D341Med (cell line): ENCODE results near the gene IFITM2.

ENCODE experiments used
- DNase-seq: peaks from one replicate; pipeline ENCODE4 v3.0.0; 2012; ENCODE audit warnings: low spot score

IFITM2 gene

DNA sequence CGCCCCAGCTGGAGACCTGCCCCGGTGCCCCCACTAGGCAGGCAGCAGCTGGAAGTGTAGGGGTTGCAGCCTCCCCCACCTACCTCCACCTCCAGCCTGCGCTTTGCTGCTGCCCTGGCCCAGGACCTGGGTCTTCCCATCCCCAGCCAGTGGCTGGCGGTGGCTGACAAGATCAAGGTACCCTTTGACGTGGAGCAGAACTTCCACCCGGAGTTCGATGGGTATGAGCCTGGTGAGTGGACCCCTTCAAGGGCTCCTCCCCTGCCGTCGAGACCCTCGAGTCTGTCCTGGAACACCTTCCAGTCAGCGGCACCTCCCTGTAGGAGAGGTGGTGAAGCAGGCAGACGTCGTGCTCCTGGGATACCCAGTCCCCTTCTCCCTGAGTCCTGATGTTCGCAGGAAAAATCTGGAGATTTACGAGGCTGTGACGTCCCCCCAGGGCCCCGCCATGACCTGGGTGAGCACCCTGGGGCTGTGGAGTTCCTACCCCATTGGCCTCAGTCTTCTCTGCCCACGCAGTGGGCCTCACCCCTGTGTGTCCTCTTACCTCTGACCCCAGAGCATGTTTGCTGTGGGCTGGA lies 14.3 kb upstream of the IFITM2 start:
- peak; percentile 22 for DNase-seq

DNA sequence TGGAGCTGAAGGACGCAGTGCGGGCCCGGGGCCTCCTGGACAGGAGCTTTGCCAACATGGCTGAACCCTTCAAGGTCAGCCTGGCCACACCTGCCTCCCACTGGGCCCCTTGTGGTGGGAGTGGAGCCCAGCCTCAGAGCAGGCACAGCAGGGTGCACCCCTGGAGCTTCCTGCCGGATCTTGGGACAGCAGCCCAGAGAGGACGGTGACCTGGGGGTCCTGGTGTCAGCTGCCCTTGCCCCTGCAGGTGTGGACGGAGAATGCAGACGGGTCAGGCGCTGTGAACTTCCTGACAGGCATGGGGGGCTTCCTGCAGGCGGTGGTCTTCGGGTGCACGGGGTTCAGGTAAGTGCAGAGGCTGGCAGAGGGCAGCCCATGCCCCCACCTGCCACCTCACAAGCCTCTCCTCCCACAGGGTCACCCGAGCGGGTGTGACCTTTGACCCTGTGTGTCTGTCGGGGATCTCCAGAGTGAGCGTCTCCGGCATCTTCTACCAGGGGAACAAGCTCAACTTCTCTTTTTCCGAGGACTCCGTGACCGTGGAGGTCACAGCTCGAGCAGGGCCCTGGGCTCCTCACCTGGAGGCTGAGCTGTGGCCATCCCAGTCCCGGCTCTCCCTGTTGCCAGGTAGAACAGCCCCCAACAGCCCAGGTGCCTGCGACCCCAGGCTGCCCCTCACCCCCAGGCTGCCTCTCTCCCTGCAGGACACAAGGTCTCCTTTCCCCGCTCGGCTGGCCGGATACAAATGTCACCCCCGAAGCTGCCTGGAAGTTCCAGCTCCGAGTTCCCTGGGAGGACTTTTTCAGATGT lies 13.6 kb upstream of the IFITM2 start:
- DNase-seq = peak; percentile 24

DNA sequence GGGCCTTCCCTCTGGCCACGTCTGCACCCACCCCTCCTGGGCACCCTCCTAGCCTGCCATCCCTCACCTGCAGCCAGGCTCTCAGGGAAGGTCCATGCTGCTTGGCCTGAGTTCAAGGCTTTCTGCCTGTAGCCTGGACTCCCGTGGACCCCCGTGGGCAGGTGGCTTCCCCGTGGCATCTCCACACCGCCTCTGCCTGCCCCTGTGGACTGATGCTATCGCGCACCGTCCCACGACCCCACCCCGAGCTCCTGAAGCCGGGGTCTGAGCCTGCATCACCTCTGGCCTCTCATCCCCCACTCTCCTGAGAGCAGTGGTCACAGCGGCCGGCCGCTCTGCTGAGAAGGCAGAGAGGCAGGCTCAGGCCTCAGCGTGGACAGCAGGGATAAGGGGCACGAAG lies 12.8 kb upstream of the IFITM2 start:
- DNase-seq = peak; percentile 14

DNA sequence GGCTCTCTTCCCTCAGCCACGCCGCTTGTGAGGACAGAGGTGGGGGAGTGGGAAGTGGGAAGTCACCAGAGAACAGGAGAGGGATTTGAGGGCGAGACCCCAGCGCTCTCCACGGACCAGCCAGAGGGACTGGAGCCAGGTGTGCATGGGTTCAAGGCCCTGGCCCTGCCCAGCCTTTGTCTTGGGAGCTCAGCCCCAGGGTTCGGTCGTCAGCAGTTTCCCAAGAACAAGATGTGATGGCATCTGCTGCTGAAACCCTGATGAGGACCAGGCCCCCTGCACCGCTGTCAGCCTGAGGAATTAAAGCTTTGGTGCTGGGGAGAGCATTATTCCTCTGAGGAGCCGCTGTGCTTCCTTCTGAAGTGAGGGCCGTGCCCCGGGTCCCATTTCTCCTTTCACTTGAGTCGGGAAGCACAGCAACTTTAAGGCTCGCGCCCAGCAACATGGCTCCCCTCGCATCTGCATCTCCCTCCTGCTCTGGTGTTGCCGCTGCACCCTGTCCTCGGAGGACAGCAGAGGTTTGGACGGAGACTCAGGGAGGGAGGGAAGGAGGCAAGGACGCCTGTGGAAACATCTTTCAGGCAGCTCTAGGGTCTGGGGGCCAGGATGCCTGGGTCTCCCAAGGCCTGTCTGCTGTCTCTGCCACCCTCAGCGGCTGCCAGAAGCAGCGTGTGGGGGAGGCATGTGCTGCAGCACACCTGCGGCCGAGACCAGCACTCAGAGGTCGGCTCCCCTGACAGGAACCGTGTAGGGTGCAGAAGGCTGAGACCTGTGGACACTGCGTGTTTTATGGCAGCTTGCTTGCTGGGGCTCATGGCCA lies 12.1 kb upstream of the IFITM2 start:
- no peak for DNase-seq

DNA sequence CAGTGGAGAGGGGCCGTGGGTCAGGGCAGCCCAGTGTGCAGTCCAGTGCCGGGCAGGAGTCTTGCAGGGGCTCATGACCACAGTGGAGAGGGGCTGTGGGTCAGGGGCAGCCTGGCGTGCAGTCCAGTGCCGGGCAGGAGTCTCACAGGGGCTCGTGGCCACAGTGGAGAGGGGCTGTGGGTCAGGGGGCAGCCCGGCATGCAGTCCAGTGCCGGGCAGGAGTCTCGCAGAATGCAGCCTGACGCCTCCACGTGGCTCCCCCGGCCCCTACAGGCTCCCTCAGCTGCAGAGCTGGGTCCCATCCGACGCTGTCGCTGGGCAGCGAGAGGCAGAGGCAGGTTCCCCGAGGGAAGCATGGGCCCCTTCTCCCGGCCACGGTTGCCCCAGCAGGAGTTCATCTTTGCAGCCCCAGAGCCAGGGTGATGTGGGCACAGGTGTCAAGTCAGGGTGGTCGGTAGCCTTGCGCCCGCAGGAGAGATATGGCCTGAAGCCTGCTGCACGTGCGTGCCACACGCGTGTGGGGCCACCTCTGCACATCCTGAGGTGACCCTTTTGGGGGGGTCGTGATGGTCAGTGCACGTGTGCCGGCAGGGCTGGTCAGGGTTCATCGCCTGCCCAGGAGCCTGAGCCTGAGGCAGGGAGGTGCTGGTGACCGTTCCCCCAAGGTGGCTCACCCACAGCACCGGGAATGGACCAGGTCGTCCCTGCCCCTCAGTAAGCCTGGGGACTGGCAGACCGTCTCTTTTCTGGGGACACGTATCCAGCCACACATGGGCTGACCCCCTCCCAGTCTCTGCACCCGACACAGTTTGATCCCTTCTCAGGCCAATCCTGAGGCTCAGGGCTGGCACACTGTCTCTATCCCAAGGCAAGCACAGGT lies 11.2 kb upstream of the IFITM2 start:
- no peak for DNase-seq

DNA sequence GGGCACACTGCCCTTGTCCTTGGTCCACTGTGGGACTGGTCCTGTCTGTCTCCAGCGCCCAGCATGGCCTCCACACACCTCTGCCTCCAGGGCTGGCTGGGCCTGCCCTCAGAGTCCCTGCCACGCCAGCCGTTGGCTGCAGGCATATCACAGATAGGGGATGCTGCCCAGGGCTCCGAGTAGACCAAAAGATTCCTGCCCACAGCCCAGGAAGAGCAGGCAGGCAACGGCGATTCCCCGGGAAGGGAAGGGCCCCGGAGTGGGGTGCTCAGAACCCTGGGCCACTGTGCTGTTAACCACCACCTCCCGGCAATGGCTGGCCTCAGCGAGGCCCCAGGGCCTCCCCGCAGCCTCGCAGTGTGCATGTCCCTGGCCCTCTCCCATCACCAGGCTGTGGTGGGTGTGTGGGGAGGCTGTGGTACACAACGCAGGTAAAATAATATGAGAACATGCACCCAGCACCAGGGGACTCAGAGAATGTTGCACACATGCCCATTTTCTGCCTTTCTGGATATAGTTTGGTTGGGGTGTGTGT lies 10.5 kb upstream of the IFITM2 start:
- DNase-seq = no peak

DNA sequence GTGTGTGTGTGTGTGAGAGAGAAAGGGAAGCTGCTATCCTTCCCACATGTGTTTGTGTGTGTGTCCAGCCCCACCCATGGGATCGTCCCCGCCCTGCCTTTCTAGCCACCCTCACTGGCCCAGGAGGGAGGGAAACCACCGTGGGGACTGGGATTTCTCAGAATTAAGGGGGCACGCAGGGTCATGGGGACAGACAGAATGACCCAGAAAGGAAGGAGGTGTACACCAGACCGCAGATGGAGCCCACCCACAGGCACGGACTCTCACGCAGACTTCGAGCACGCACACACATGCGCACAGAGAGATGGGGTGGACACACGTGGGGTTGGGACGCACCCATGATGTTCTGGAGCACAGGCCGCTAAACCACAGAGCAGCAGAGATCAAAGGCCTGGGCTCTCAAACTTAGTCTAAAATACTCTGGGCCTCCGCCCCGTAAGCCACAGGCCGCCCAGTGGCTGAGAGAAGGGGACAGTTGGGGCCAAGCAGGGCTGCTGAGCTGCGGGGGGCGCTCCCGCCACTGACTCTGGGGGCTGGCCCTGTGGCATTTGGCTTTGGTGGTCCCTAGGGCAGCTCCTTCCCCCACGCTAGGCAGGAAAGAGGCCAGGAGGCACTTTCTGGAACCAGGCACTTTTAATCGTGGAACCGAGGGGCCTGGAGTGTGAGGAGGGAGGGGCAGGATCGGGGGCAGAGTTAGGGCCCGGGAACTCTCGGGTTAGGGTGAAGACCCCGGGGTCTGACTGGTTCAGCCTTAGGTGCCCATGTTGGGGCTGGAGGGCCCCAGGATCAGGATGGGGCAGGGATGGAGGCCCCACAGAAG lies 9.8 kb upstream of the IFITM2 start:
- no peak for DNase-seq

DNA sequence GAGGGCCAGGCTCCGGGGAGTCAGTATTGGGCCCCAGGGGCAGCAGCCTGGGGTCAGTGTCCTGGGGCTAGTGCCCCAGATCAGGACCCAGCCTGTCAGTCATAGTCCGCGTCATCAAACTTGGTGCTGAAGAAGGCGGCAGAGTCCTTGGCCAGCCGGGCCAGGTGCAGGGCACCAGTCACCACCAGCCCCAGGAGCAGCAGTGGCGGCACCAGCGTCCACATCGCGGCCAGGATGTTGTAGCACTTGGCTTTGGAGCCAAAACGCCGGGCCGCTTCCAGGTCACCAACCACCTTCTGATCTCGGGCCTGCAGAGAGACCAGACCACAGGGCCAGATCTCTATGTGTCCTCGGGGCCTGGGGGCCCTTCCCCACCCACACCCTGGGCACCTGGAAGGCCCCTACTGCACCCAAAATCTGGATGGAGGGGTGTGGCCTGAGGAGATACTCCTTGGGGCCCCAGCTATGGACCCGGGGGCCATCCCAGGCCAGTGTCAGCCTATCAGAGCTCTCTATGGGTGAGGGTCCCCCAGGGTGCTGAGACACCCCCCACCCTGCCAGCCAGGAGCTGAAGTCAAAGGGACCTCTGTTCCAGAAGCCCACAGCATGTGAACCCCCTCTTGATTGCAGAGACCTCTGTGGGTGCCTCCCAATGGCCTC lies 9.1 kb upstream of the IFITM2 start:
- no peak for DNase-seq

DNA sequence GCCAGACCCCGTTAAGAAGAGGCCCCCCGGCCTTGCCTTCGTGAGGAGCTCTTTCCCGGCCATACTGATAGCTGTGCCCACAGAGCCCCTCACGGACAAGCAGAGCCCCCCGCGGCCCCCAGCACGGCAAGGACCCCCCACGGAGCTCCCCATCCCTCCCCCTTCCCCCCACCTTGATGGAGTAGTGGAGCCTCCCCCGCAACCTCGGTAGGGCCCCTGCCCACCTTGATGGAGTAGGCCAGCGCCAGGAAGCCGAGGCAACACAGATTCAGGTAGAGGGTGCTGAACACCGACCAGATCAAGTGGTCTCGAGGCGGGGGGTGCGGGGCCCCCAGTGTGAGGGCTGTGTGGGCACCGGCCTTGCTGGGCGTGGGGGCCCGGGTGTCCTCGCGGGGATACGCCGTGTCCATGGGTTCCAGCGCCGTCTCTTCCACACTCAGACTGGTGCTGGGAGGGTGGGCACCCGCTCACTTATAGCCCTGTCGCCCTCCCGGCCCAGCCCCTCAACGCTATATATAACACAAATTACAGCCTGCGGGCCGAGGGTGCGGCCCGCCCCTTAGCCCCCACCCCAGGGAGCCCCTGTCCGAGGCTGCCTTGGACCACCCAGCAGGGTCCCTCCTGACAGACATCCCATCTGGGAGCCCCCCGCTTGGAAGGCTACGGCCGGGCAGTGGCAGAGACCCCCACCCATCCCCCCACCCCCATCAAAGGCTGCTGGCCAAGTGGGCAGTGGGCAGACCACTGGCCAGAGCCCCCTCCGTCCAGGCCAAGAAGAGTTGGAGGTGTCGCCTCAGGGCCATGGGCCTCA lies 8.3 kb upstream of the IFITM2 start, which contains the start of gene IFITM5:
TSS of gene IFITM5 (minus strand) at position 446 of the 811 bp plus-strand sequence. CDS start at position 410, 36 bp downstream.
- no peak for DNase-seq

DNA sequence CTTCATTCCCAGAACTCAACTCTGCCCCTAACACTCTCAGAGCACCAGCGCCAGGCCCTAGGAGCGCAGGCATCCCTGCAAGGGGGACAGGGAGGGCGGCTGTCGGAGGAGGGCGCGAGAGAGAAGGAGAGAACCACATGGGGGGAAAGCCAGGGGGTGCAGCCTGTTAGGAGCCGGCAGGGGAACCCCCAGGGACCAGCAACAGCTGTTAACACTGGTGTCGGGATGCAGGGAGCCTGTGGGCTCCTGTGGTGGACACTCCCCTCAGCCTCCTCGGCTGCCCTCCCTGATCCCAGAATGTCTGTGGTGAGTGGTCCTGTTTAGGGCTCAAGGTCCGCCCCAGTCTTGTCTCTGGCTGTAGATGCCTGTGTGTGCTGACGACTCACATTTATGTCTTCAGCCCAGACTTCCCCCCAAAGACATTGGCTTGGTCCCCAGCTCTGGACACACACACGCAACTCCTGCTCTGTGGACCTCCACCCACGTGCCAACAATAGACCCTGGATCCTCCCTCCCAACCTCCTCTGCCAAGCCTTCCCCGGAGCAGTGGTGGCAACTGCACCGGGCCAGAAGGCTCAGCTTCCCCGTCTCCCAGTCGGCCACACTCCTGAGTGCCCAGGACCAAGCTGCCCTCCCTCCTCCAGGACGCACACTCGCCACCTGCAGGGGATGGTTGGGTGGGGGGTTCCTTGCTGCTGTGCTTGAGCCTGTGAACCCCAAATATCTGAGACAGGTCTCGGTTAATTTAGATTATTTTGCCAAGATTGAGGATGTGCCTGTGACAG lies 7.5 kb upstream of the IFITM2 start:
- no peak for DNase-seq

DNA sequence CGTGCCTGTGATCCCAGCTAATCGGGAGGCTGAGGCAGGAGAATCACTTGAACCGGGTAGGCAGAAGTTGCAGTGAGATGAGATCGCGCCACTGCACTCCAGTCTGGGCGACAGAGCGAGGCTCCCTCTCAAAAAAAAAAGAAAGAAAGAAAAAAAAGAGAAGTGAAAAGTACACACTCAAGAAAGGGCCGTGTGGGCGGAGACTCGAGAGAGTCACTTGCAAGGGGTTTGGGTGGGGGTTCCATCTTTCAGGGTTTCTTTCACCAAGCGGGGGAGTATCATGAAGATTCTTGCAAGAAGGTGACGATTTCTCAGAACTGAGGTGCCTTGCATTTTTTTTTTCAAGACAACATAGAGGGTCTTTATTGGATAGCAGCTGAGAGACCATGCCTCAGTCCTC lies 4.3 kb upstream of the IFITM2 start:
- DNase-seq = no peak

DNA sequence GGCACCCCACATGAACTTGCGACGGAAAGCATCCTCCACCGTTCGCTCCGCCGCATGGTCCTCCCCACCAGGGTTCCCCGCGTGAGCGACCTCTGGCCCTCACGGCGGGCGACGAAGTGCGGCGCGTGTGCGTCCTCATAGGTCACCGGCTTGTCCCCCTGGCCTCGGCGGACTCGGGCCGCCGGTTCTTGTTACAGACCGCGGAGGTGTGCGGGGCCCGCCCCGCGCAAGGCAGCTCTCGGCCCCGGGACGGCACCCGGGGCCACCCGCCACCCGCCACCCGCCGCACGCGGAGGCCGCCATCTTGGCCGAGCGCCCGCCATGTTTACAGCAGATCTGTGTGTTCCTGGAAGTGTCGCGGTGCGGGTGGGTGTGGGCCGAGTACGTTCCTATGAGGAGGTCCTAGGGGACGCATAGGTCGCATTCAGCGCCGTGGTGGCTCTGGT lies 3.5 kb upstream of the IFITM2 start:
- DNase-seq = no peak

DNA sequence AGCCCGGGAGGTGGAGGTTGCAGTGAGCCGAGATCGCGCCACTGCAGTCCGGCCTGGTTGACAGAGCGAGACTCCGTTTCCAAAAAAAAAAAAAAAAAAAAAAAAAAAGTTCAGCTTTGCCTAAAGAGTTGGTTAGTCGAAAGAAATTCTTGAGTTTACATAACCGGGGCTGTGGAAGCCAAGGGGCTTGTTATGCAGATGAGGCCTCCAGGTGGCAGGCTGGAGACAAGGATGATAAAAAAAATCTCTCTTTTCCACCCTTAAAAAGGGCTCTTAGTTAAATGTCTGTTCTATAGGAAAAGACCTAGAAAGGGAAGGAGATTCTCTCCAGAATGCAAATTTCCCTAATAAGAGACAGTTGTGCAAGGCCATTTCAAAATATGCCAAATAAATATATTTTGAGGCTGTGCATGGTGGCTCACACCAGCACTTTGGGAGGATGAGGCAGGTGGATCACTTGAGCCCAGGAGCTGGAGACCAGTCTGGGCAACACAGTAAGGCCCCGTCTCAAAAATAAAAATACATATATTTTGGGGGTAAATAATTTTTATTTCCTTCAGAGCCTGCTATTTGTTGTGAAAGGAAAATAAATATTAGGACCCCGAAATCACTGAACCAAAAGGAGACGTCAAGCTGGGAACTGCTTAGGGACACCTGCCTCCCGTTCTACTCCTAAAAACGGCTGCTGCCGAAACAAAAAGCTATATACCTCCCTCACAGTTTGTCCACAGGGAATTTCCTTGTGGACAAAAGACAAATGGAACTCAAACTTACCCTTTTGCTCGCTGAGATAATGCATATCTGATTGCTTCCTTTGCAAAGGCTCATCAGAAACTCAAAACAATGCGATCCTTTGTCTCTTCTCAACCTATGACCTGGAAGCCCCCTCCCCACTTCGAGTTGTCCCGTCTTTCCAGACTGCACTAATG lies 2.4 kb upstream of the IFITM2 start:
- DNase-seq = peak; percentile 68

DNA sequence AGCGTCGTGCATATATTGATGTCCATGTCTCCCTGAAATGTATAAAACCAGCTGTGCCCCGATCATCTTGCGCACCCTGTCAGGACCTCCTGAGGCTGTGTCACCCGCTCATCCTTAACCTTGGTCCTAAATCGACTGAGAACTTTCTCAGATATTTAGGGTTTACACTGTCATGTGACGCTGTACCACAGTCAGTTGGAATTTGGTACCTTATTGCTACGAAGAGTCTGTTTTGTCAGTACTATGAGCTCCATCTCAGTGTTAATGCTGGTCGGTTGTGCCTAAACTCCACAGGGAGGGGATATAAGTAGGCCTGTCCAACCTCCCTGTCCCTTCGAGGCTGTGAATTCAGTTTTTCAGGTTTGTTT lies 1.8 kb upstream of the IFITM2 start:
- no peak for DNase-seq

DNA sequence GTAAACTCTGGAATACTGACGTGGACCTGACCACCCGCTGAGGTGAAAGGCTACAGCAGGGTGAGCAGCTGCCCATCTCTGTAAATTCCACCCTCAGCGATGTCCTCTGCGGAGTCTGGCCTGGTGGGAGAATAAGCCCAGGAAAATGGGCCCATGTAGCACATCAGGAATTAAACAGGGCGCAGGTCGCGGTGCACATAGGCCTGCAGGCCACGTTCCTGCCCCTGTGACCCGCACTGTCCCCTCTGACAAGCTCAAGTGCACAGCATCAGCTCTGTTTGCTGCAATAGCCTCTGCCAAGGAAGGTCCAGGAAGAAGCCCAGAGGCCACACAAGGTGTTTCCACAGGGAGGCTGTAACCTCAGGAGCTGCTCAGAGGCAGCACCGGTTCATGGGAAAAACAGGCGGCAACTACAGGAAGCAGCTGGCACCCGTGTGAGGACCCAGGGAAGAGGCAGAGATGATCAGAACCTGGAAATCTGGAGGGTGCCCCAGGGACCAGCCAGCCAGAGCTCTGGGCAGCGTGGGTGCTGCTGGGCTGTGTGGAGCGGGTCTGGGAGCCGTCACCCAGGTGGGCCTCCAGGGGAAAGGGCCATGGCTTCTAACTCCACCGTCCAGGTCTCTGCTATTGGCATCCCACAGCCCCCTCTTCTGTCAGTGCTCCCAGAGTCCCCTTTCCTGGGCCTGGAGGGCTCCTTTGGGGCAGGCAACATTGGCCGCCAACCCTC lies 808 bp upstream of the IFITM2 start:
- no peak for DNase-seq
